Heart left ventricle (tissue), 16 donors: ENCODE data around the gene CASK. TPM values are rescaled to one million over a fixed set of nuclear protein-coding genes. Genes with fewer than 3 reads are reported as not detected.
A peak's percentile ranks its signal among the peaks of the same experiment; 100 is the strongest.

Experiments
- ATAC-seq, 4 donors: fragments of 200-7000 bp; cut with Tn5 transposase; one replicate each; pipeline ENCODE4 v1.9.1; 2020 to 2022; ENCODE audit warnings: moderate library complexity in 4 of 4, mild to moderate bottlenecking in 3 of 4, moderate number of reproducible peaks in 1 of 4
- DNase-seq, 5 donors: peaks; one replicate each; pipeline ENCODE4 v3.0.0-alpha.2; 2020
- H3K27ac ChIP-seq, 12 donors: fragments of 200-600 bp; sonication (generic) in 4 of 12; one replicate each; pipeline versions ENCODE4 v1.5.0 to v1.8.0; 2016 to 2022; ENCODE audit warnings: mild to moderate bottlenecking in 2 of 12
- H3K27me3 ChIP-seq, 9 donors: fragments of 200-600 bp; sonication (generic) in 2 of 9; one replicate each; pipeline versions ENCODE4 v1.5.1 to v1.8.0; 2016 to 2022; ENCODE audit warnings: mild to moderate bottlenecking in 3 of 9
- H3K36me3 ChIP-seq, 9 donors: fragments of 200-600 bp; sonication (generic) in 2 of 9; one replicate each; pipeline versions ENCODE4 v1.5.0 to v1.8.0; 2018 to 2022; ENCODE audit warnings: mild to moderate bottlenecking in 2 of 9
- H3K4me1 ChIP-seq, 12 donors: fragments of 200-600 bp; sonication (generic) in 4 of 12; one replicate each; pipeline versions ENCODE4 v1.5.0 to v1.8.0; 2016 to 2022; ENCODE audit warnings: mild to moderate bottlenecking in 3 of 12
- H3K4me3 ChIP-seq, 12 donors: fragments of 200-600 bp; sonication (generic) in 4 of 12; one replicate each; pipeline versions ENCODE4 v1.5.0 to v1.8.0; 2017 to 2022; ENCODE audit warnings: mild to moderate bottlenecking in 9 of 12, moderate library complexity in 4 of 12
- H3K9me3 ChIP-seq, 12 donors: fragments of 200-600 bp; sonication (generic) in 4 of 12; one replicate each; pipeline versions ENCODE4 v1.5.0 to v1.8.0; 2016 to 2022; ENCODE audit warnings: mild to moderate bottlenecking in 1 of 12
- POLR2A ChIP-seq, 2 donors: fragments of 450-650 bp; IDR thresholded peaks; one replicate each; pipeline ENCODE4 v1.6.1; 2017; ENCODE audit warnings: antibody characterized with exemption in 2 of 2, mild to moderate bottlenecking in 2 of 2, moderate library complexity in 2 of 2
- WGBS, 4 donors: extraction: QIAGEN DNeasy Blood & Tissue Kit in 2 of 4; methylation state at CpG; one replicate each; pipeline versions ENCODE4 v1.1.5 to v1.1.7; 2013 to 2018; 5-methylcytosine and 5-hydroxymethylcytosine counted together
- intact Hi-C, 10 donors: fragments of 100-400 bp; cut with DNase I; formaldehyde crosslinking; loops; one replicate each; pipeline versions ENCODE4 v1.11.1 to v1.14.2; 2022
- long read RNA-seq, 3 donors: library from polyadenylated mRNA; unstranded; transcript quantifications; one replicate each; pipeline ENCODE4 v2.0.0, GENCODE V29; 2020 to 2021
- polyA plus RNA-seq, 2 donors: library from polyadenylated mRNA; stranded (reverse); fragments of 200-250 nt; gene quantifications; one replicate each; pipeline ENCODE4 v1.2.3, GENCODE V29; 2013
- total RNA-seq, 9 donors: library from RNA; depleted of rRNA in 2 of 9; stranded (reverse); fragments of >200 nt in 2 of 9; fragmentation: NEBNext Ultra II Directional in 3 of 9; extraction: Animal tissue kit (Norgen Biotek cat#: 25700) in 3 of 9; gene quantifications; one replicate each; pipeline versions ENCODE4 v1.1.0 to v1.2.4, GENCODE V29; 2016 to 2023
- TF ChIP-seq, protein P1 (sequence below), 12 donors: fragments of 200-600 bp; sonication (generic) in 4 of 12; IDR thresholded peaks; one replicate each; pipeline versions ENCODE4 v1.5.0 to v1.8.0; 2018 to 2022; ENCODE audit warnings: antibody characterized with exemption in 12 of 12, mild to moderate bottlenecking in 5 of 12
- donor health status: ischemic (EF 13 %, LVEDD 7.1; RV severe dilation, severe dysfunction).
- donor health status: healthy with polysubstance abuse.
- donor health status: DM: no; HTN: yes; CAD: no.
- donor health status: DM: no; HTN: no; CAD: no.
- donor health status: ischemic (EF 25% LVEDD 6.9; RV normal size, moderate dysfunction).
- donor health status: ischemic (EF 25% LVEDD 5.7; RV mildly dilated, moderate dysfunction).
- donor health status: healthy.
- donor health status: DM: yes; HTN: yes; CAD: no.
- donor health status: ischemic (EF 35%, LVEDD 5.7; RV mildly dilated, moderate dysfunction).
- donor health status: nonischemic (EF 11% LVEDD 7.7; RV severe dilation, severe dysfunction).
- donor health status: DM: yes; HTN: yes; CAD: no.
- donor health status: PGD.
- donor health status: ischemic (EF 29% LVEDD 5.4; RV normal size, mild dysfunction).
- donor health status: nonischemic (EF 23%, LVEDD 6.1; RV moderate dilation, normal function).

CASK gene
- 10 to 100 TPM; 11.8 to 25.6 (median 14.0) TPM for total RNA-seq
- polyA plus RNA-seq: 1 to 10 TPM; 2.9 to 5.7 TPM
- long read RNA-seq, donor 1, full-length matches to known transcripts: 9 of 17 reads
- long read RNA-seq, donor 1, partial matches to known transcripts: 5 of 17 reads
- long read RNA-seq, donor 1, other reads (novel, unspliced or antisense): 3 of 17 reads
- long read RNA-seq, donor 2, partial matches to known transcripts: 1 of 3 reads
- long read RNA-seq, donor 2, other reads (novel, unspliced or antisense): 2 of 3 reads
- long read RNA-seq, donor 3, full-length matches to known transcripts: 5 of 11 reads
- long read RNA-seq, donor 3, partial matches to known transcripts: 3 of 11 reads
- long read RNA-seq, donor 3, other reads (novel, unspliced or antisense): 3 of 11 reads

GRCh38 chrX:41923211-41923977, at the start of gene CASK:
CASK (minus strand) TSS chrX:41923554; CDS start chrX:41922988, 566 bp downstream.
- 0 to 33% (median 16%) methylated on average over 20 to 119 of the region's 123 CpGs for WGBS, 4 donors
- H3K4me3 ChIP-seq: peak within 1 kb of the TSS; percentile 14 to 92 (median 68)
- H3K27ac ChIP-seq: peak within 1 kb of the TSS; percentile 28 to 89 (median 83)
- H3K27me3 ChIP-seq: peaks cover 0 to 18% (median 0%) of the 10 kb centered on the region in 9 donors
- DNase-seq: peak; percentile 92 to 96 (median 94)
- peak in 1 of 2 donors; percentile 76 for TF ChIP-seq POLR2A (IDR thresholded peaks at IDR 0.05)
- TF ChIP-seq, protein P1, sequence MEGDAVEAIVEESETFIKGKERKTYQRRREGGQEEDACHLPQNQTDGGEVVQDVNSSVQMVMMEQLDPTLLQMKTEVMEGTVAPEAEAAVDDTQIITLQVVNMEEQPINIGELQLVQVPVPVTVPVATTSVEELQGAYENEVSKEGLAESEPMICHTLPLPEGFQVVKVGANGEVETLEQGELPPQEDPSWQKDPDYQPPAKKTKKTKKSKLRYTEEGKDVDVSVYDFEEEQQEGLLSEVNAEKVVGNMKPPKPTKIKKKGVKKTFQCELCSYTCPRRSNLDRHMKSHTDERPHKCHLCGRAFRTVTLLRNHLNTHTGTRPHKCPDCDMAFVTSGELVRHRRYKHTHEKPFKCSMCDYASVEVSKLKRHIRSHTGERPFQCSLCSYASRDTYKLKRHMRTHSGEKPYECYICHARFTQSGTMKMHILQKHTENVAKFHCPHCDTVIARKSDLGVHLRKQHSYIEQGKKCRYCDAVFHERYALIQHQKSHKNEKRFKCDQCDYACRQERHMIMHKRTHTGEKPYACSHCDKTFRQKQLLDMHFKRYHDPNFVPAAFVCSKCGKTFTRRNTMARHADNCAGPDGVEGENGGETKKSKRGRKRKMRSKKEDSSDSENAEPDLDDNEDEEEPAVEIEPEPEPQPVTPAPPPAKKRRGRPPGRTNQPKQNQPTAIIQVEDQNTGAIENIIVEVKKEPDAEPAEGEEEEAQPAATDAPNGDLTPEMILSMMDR (IDR thresholded peaks at IDR 0.05): peak in 2 of 12 donors; percentile 5 to 18
- peaks cover 0 to 9% (median 0%) of the 10 kb centered on the region in 12 donors for H3K4me1 ChIP-seq
- H3K36me3 ChIP-seq: no peaks in the 10 kb centered on the region
- H3K9me3 ChIP-seq: no peaks in the 10 kb centered on the region
- intact Hi-C loops: no loop called here
- ATAC-seq: peak; percentile 90 to 98 (median 98)

DNA sequence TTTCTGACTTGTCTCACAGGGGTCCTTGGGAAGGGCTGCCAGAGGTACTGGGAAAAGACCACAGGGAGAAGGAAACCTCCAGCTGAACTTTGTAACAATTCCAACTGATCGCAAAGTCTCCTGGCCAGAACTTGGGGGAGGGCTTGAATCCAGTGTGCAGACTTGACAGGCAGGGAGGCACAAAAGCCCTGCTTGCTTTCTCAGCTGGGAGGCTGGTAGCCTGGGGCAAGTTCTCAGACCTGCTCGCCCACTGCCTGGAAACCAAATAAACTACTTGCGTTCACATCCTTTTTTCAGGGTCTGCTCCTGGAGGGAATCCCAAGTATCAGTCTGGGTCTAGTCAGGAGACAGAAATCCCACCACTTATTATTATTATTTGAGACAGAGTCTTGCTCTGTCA, 48.0 kb upstream of the CASK start:
- no peak for DNase-seq
- no peak overlapping the region for H3K27ac ChIP-seq
- no peak overlapping the region for H3K4me3 ChIP-seq
- TF ChIP-seq, protein P1 (IDR thresholded peaks at IDR 0.05): no peak
- no peak for TF ChIP-seq POLR2A (IDR thresholded peaks at IDR 0.05)
- H3K36me3 ChIP-seq: no peaks in the 10 kb centered on the region
- no peaks in the 10 kb centered on the region for H3K4me1 ChIP-seq
- H3K9me3 ChIP-seq: no peaks in the 10 kb centered on the region
- WGBS, 4 donors: 66 to 76% (median 70%) methylated on average over 2 to 3 of the region's 3 CpGs
- peaks cover 0 to 19% (median 0%) of the 10 kb centered on the region in 9 donors for H3K27me3 ChIP-seq
- no peak for ATAC-seq
- intact Hi-C loops: no loop called here

- H3K9me3 ChIP-seq: no peaks in the 10 kb centered on the region
- no peak overlapping the region for H3K27ac ChIP-seq
- peaks cover 0 to 11% (median 0%) of the 10 kb centered on the region in 9 donors for H3K27me3 ChIP-seq
- ATAC-seq (no peak), DNase-seq (no peak)
- TF ChIP-seq, protein P1 (IDR thresholded peaks at IDR 0.05): no peak
- TF ChIP-seq POLR2A (IDR thresholded peaks at IDR 0.05): no peak
- intact Hi-C loops: no loop called here
- no peaks in the 10 kb centered on the region for H3K36me3 ChIP-seq
- no peak overlapping the region for H3K4me3 ChIP-seq
- no peaks in the 10 kb centered on the region for H3K4me1 ChIP-seq
Observed at GRCh38 chrX:41970419-41970818, 47.1 kb upstream of the CASK start.

- 15 to 45% (median 32%) methylated on average over 3 of the region's 3 CpGs for WGBS, 4 donors
- ATAC-seq: peak in 1 of 4 donors; percentile 48
- Histone ChIP-seq H3K4me1 (peaks cover 0 to 5% (median 0%) of the 10 kb centered on the region in 12 donors), H3K27me3 (peaks cover 0 to 14% (median 0%) of the 10 kb centered on the region in 9 donors), H3K27ac (no peak overlapping the region), H3K36me3 (no peaks in the 10 kb centered on the region), H3K4me3 (no peak overlapping the region), H3K9me3 (no peaks in the 10 kb centered on the region)
- TF ChIP-seq, protein P1 (IDR thresholded peaks at IDR 0.05): no peak
- no peak for TF ChIP-seq POLR2A (IDR thresholded peaks at IDR 0.05)
- DNase-seq: peak in 1 of 5 donors; percentile 9
- intact Hi-C loops: no loop called here
Observed at GRCh38 chrX:41963348-41963747, 40.0 kb upstream of the CASK start.
